ENCODE data around the gene INSL3.
"Not testable (repeated sequence)": the region's sequence is repeated elsewhere in the genome, so short reads cannot be mapped to it uniquely, and the experiment has no call there.

Gene INSL3

DNA sequence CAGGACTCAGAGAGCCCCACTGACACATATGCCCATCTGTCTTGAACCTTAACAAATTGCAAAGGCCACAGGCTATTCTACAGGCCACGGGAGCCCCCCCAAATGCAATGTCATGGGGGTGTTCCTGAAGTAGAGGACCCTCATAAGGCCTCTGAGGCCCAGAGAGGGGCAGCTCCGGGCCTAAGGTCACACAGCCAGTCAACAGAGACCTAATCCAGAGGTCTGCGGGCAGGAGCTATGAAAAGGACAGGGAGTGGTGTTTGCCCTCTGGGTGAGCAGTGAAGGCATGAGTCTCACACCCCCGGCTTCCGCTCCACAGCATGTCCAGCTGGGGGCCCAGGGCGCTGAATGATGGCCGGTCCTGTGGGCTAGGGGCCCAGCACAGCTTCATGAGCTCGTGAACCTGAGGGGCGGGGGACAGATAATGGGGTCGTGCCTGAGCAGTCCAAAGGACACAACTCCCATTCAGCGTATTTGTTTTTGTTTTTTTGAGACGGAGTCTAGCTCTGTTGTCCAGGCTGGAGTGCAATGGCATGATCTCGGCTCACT is 5.3 kb upstream of the INSL3 start:
- DNase-seq, result no peak

DNA sequence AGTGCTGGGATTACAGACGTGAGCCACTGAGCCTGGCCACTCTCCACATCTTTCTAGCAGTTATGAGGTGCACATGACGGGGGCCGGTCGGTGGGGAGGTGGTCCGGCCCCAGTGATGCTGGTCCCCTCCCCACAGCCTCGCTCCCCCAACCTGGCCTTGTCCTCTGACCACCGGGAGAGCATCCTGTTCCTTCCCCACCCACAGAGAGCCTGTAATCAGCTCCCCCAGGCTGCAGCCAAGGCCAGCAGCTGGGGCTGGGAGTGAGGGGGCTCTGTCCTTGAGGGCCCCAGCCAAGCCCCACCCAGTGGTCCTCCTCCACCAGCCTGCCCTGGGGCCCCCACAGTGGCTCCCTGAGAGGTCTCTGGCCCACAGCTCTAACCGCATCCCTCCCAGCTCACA is 3.0 kb upstream of the INSL3 start:
- DNase-seq, result no peak

DNA sequence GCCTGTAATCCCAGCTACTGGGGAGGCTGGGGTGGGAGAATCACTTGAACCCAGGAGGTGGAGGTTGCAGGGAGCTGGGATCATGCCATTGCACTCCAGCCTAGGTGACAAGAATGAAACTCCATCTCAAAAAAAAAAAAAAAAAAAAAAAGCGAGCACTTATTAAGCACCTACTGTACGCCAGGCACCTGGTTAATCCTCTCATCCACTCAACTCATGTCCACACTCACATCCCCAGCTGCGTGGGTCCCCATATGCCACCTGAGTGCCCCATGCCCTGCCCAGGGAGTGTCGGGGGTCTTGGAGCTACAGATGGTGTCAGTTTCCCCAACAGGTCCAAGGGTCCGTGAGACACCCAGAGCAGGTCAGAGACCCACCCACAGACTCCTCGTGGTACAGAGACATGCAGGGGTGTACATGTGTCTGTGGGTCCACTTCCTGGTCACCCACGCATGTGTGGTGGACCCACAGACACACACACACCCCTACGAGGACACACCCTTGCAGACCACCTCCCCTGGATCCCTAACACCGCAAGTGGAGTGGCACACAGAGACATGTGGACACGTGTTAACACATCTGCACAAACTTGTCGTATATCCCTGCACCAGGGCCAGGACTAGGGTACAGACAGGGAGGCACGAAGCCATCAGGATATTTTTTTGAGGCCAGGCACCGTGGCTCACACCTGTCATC is 3.5 kb downstream of the INSL3 start:
- no peak for DNase-seq

DNA sequence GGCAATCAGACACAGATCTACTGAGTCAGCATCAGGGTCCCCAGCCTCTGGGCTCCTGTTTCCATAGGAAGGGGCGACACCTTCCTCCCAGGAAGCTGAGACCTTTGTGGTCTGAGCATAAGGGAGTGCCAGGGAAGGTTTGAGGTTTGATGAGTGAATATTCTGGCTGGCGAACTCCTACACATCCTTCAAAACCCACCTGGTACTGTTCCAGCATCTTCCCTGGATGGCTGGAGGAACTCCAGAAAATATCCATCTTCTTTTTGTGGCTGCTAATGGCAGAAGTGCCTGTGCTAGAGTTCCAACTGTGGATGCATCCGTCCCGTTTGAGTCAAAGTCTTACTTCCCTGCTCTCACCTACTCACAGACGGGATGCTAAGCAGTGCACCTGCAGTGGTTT is 9.2 kb downstream of the INSL3 start:
- DNase-seq, result no peak

DNA sequence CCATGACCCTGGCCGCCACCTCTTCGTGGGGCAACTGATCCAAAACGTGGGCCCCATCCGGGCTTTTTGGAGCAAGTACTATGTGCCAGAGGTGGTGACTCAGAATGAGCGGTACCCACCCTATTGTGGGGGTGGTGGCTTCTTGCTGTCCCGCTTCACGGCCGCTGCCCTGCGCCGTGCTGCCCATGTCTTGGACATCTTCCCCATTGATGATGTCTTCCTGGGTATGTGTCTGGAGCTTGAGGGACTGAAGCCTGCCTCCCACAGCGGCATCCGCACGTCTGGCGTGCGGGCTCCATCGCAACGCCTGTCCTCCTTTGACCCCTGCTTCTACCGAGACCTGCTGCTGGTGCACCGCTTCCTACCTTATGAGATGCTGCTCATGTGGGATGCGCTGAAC is 9.6 kb downstream of the INSL3 start:
- DNase-seq, result no peak

DNA sequence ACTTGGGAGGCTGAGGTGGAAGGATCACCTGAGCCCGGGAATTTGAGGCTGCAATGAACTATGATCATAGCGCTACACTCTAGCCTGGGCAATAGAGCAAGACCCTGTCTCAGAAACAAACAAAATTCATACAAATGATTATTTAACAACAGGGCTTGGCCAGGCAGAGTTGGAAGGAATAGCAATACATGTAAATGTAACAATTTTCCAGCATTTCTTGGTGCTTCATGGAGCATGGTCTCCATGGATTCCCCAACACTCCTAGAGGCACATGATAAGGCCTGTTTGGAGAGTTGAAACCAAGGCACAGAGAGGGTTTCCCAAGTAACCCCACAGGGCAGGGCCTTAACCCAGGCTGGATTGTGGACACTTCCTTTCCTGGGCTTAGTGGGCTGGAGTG is 10.2 kb downstream of the INSL3 start:
- DNase-seq, result no peak

DNA sequence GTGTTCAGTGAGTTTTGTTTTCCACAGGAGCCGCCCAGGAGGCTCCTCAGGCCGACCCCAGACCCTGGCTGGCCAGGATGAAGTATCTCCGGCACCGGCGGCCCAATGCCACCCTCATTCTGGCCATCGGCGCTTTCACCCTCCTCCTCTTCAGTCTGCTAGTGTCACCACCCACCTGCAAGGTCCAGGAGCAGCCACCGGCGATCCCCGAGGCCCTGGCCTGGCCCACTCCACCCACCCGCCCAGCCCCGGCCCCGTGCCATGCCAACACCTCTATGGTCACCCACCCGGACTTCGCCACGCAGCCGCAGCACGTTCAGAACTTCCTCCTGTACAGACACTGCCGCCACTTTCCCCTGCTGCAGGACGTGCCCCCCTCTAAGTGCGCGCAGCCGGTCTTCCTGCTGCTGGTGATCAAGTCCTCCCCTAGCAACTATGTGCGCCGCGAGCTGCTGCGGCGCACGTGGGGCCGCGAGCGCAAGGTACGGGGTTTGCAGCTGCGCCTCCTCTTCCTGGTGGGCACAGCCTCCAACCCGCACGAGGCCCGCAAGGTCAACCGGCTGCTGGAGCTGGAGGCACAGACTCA is 13.5 kb downstream of the INSL3 start:
- DNase-seq, result no peak

DNA sequence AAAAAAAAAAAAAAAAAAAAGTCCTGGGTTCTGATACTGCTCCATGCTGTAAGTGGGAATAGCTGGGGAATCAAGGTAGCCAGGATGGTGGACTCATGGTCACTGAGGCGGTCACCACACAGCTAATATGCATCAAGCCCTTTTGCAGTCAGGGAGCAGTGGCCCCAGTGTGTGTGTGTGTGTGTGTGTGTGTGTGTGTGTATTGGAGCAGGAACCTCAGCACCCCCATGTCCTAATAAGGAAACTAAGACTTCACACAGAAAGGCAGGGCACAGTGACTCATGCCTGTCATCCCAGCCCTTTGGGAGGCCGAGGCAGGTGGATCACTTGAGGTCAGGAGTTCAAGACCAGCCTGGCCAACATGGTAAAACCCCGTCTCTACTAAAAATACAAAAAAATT is 14.4 kb downstream of the INSL3 start:
- DNase-seq, result no peak

DNA sequence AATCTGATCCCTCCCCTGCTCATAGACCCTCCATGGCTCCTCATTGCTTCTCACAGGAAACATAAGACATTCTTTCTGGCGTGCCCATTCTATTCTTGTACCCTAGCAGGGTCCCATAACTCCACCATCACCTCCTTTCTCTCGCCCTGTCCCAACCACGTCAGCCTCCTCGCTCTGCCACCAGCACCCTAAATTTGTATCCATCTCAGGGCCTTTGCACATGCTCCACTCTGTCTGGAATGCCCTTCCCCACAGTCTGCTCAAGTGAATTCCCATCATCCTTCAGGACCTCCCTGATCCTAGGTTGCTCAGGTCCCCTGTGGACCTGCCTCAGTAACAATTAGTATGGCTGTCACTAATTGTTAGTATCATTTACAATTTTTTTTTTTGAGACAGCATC is 15.9 kb downstream of the INSL3 start:
- DNase-seq, result no peak

DNA sequence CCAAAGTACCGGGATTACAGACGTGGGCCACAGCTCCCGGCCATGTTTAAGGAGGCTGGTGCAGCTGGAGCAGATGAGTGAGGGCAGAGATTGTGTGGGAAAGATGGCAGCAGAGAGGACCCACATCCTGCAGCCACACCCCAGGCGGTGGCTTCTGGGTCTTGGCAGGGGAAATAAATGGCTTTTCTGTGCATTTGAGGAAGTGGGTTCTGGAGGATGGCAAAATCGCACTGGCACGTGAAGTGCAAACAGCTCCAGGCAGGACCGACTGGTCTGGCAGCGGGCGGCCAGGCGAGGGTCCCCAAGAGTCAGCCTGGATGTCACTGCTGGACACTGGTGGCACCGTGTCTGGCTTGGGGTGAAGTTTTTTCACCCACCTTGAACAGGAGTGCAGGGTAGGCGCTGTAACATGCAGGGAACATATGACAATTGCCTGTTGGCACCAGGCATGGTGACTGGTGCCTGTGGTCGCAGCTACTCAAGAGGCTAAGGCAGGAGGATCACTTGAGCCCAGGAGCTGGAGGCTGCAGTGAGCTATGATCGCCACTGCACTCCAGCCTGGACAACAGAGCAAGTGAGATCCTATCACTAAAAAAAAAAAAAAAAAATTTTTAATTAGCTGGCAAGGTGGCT is 17.9 kb downstream of the INSL3 start:
- DNase-seq, result no peak

DNA sequence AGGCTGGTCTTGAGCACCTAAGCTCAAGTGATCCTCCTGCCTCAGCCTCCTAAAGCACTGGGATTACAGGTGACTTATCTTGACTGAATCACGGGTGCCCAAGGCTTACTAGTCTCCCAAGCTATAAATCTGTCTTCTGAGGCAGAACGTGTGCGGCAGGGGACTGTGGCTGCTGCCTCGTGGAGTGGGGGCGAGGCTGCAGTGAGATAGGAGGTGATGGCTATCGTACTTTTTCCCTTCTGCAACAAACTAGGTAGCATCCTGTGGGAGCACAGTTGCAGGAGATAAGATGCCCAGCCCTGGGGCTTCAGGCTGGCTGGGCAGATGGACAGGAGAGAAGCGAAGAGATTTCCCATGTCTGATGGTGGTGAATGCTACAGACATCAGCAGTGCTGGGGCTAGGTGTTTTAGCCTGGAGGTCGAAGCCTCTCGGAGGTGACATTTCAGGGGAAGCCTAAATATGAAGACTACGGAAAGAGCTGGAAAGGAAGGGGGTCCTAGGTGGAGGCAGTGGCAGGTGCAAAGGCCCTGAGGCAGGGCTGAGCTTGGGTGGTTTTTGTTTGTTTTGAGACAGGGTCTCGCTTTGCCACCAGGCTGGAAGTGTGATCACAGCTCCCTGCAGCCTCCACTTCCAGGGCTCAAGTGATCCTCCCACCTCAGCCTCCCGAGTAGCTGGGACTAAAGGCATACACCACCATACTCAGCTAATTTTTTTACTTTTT is 19.0 kb downstream of the INSL3 start:
- no peak for DNase-seq

DNA sequence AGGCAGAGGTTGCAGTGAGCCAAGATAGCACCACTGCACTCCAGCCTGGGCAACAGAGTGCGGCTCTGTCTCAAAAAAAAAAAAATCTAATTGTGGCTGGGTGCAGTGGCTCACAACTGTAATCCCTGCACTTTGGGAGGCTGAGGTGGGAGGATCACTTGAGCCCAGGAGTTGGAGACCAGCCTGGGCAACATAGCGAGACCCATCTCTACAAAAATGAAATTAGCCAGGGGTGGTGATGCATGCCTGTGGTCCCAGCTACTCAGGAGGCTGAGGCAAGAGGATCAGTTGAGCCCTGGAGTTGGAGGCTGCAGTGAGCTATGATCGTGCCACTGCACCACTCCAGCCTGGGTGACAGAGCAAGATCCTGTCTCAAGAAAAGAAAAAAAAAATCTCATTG is 22.7 kb downstream of the INSL3 start:
- not testable (repeated sequence) for DNase-seq

DNA sequence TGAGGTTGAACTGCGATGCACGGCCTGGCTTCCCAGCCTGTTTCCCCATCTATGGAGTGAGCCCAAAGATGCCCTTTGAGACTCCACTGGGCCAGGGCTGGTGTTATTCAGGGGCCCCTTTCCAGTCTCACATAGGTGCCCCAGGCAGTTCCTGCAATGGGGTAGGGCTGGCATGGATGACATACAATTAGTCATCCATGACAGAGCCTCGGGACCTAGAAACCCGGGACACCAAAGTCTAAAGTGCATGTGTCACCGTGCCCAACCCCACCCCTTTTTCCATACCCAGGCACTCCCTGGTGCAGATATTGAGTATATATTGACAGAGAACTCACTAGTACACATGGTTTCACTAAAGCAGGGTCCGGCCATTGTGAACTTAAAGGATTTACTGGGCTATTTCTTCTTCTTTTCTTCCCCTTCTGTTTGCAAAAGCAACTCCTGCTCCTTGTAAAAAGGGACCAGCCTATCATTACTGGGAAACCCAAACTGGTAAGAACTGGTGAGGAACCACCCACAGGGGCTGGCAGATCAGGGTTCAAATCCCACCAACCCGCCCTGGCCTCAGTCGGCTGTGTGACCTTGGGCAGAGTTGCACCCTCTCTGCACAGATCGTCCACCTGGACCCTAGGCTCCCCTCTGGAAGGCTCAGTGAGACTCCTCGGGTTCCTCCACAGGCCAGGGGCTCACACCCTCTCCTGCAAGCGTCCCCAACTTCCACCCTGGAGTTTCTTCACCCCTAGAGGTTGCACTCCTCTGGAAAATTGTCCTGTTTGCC is 23.7 kb downstream of the INSL3 start:
- no peak for DNase-seq

DNA sequence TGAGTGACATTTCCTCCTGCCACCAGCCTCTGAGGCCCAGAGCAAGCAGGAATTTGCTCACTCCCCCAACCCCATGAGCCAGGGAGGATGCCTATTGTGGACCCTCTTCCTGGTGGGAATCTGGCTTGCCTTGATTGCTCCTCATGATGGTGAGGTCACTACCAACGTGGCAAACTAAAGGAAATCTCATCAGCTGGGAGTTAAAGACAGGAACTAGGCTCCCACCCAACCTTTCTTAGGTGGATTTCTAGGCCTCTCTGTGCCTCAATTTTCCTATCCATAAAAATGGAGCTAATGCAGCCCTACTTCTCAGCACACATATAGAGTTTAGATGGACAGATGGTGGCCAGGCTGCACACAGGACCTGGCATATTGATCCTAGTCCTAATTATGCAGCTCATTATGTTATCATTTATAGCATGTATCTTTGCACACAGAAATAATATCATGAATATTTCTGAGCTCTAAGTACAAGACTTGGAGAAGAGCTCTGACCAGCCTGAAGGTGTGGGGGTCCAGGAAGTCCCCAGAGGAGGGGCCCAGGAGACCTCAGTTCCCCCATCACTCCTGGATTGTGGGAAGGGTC is 24.4 kb downstream of the INSL3 start:
- DNase-seq, result no peak

DNA sequence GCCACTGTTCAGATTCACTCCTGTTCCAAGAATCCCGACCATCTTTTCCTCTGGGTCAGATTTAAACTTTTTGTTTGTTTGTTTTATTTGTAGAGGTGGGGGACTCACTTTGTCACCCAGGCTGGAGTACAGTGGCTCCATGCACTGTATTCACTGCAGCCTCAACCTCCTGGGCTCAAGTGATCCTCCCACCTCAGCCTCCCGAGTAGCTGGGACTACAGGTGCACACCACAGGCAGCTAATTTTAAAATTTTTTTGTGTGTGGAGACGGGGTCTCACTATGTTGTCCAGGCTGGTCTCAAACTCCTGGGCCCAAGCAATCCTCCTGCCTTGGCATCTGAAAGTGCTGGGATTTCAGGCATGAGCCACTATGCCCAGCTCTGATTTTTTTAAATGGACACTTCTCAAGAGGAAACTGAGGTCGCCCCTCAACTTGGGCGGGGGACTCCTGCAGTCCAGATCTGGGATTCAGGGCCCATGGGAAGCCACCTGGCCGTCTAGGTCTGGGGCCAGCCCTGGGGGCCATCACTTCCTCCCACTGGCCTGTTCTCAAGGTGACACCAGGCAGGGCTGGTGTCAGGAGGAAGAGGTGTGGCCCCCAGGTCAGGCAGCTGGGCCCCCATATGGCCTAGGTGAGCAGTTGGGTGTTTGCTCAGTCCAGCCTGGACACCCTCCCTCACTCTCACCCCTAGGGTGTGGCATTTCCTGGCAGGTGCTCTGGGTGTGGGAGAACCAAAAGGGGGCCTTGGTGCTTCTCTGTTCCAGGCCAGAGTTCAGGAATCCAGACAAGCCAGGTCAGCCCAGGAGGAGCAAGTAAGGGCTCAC is 25.1 kb downstream of the INSL3 start:
- DNase-seq, result no peak

DNA sequence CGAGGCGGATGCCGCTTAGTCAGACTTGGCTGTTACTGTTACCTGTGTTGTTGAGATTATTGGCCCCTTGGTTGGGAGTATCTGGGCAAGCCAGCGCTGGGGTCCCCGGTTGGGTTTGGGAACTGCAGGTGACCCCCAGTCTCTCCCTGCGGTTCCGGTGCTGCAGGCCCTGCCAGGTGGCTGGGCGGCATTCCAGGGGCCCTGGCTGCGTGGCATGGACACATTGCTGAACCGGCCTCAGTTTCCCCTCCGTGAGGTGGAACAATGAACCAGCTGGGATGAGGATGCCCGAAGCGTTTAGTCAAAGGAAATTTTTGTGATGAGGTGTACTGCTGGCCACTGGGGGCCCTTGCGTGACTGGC is 25.8 kb downstream of the INSL3 start:
- no peak for DNase-seq

DNA sequence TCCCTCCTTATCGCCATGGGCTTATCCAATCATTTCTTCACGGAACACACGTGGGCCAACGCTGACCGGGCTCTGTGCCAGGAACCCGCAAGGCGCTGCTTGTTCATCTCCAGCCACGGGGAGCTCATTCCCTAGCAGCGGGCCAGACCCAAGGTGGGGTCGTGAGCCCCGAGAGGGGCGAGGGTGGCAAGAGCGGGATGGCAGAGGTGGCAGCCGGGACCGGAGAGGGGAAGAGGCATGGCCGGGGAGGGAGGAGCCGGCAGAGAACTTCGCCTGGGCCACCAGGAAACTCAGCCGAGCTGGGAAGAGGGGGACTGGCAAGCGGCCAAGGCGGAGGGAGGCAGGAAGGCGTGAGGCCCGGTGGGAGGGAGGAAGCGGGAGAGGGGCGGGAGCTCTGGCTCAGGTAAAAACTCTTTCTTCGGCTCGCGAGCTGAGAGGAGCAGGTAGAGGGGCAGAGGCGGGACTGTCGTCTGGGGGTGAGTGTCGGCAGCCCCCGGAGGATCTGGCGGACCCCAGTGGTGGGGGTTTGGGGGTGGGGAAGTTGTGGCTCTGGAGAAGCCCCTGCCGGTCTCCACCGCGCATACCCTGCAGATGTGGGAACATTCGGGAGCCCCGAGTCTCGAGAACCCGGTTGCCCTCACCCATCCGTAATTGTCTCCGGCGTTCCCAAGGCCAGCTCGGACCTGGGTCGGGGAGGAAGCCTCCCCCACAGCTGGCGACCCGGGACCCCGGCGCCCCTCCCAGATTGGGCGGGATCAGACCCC is 26.4 kb downstream of the INSL3 start, which contains the start of gene B3GNT3:
TSS of gene B3GNT3 (plus strand) at position 408 of the 764 bp plus-strand sequence. CDS start 12,670 bp downstream, outside the sequence.
- peak in 1 of 56 donors; percentile 16 for DNase-seq

DNA sequence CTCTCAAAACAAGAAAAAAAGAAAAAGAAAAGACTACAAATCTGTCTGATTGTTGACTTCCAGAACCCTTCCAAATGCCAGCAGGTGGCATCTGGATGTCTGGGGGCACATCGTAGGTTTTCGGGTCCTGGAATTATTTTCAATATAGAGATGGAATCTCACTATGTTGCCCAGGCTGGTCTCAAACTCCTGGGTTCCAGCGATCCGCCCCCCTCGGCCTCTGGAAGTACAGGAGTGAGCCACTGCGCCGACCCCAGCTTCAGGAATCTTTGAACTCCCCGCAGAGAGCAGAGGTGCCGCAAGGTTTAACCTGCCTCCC is 26.9 kb downstream of the INSL3 start:
- DNase-seq, result no peak

DNA sequence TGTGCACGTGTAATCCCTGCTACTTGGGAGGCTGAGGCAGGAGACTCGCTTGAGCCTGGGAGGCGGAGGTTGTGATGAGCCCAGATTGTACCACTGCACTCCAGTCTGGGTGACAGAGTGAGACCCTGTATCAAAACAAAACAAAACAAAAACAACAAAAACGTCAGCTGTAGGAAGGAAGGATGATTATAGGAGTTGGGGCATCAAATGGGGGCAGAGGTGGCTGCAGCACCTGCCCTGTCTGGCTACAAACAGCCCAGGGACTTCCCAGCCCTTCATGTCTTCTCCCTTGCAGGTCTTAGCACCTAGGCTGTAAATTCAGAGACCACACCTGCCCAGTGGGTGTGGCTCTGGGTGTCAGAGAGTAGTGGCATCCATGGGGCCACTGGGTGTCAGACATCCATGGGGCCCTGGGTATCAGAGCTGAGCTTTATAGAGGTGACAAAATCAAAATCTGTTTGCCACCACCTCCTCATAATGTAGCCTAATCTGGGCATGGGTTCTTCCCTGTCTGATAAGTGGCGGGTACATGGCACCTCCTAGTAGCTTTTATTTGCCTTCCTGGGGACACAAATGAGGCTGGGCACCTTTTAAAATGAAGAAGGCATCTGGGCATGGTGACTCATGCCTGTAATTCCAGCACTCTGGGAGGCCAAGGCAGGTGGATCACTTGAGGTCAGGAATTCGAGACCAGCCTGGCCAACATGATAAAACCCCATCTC is 31.1 kb downstream of the INSL3 start:
- no peak for DNase-seq
